HG03135 (cell line): ENCODE measurements around the gene HPS1.

ENCODE experiments used
- ATAC-seq: cut with Tn5 transposase; IDR thresholded peaks from one replicate; pipeline ENCODE4 v1.9.1; 2021; ENCODE audit warnings: mild to moderate bottlenecking, moderate library complexity; ENCODE audit not compliant: unreplicated experiment

The HPS1 gene

DNA sequence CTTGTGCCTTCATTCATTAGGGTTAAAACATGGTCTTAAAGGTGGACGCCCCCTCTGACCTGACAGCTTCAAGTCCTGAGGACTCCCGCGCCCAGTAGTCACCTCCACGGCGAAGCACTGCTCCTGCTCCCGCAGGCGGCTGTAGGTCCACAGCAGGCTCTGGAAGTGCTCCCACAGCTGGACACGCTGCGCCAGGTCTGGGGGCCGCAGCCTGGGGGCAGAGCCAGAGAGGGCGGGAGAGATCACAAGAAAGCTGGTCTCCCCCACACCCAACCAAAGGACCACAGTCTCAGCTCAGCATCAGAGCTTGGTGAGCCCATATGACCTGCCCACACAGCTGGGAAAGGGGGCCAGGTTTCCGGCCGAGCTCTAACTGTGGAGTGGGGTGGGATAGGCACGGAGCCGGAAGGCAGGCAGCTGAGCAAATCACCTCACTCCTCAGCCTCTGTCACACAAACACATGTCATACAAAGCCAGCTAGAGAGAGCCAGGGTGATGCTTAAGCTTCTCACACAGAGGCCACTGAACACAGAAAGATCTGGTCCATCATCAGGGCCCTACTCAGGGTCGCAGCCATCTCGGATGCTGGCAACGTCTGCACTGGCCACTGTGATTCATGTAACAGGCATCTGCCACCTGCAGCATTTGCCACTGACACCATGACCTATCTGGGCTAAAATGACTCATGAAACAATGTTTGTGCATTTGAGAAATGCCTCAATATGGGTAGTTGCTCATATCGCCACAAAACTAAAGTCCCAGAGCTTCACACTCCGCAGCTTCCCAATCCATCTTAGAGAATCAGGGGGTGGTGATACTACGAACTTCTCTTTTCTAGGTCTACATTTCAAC, 12.6 kb downstream of the HPS1 start:
- ATAC-seq: no peak

DNA sequence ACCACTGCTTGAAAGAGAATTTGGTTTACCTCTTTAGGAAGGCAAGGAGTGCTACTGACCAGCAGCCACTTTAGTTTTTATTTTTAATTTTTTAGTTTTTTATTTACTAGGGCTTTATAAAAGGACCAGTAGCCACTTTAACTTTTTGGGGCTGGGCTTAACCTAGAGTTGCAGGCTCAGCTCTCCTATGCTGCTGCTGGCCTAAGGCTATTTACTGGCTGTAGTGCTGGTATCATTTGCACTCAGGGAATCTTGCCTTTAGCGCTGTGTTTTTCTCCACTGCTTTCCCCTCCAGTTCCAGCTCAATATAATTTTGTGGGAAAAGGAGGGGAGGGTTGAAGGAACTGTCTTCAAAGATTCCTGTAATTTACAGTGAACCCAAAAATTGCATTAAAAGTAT, 13.4 kb downstream of the HPS1 start:
- ATAC-seq: no peak

DNA sequence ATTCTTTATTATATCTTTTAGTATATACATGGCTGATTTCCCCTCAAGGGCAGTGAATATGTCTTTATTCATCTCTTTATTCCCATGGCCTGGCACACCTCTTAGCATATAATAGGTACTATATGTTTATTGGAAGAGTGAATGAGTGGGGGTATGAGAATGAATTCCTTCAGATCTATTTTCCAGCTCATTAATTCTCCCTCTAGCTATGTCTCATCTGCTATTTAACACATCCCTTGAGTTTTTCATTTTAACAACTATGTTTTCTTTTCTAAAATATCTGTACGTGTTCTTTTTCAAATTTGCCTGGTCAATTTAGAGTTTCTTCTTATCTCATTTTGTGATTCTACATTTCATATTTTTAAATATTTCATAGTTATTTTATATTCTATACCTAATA, 14.4 kb downstream of the HPS1 start:
- ATAC-seq: no peak

DNA sequence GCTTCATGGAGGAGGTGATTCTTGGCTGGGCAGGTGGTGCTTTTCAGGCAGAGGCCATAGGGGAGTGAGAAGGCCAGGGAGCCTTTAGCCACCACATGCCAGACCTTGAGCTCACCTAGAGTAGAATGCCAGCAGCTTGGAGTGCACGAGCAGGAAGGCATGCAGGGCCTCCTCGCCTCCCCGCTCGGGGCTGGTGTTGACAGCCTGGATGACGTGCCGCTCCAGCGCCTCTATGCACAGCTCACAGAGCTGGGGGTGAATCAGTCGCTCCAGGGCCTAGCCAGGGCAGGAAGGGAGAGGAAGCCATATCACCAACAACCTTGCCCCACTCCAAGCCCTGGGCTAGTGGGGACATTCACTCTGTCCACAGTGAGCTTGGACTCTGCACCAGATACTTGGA, 15.7 kb downstream of the HPS1 start:
- ATAC-seq: no peak

DNA sequence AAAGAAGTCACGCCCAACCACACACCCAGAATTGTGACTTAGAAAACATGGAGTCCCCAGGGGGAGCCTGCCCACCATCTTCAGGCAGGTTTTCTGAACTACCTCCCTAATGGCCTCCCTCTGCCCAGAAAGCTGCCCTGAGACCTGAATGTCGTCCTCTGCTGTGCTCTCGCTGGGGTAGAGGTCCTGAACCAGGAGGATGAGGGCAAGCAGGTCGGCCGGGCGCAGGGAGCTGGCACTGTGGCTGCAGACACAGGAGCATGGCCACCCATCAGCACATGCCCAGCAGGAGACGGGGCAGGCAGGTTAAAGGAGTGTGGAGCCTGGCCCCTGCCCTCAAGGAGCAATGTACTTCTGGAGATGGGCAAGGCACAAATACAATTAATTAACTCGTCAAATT, 16.3 kb downstream of the HPS1 start:
- no peak for ATAC-seq

DNA sequence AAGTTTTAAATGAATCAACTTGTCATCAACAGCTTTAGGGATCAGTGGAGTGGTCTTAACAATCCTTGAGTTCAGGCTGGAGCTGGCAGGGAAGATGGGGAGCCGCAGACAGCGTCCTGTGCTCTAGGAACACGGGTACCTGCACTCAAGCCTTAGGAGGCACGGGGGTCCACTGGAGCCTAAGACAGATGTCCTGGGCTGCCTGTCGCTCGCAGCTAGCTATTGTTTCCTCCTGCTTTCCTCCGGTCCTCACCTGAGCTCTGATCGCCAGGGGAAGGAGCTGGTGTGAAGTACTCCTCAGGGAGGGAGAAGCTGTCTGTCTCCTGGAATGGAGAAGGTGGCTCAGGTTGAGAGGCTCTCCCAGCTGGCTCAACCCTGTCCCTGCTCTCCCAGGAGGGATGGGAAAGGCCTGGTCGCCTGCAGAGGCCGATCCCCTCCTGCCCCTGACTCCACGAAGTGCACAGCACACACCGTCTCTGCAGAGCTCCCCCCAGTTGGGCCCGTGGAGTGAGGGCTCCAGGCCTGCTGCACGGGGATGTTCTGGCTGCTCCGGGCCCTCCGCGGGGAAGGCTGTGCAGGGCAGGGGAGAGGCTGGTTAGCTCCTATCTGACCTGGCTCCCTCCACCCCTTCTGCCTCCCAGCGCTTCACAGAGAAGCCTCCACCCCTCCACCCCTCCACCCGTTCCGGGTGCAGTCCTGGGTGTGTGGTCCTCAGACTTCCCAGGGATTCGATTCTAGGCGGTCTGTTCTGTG, 17.2 kb downstream of the HPS1 start:
- no peak for ATAC-seq

DNA sequence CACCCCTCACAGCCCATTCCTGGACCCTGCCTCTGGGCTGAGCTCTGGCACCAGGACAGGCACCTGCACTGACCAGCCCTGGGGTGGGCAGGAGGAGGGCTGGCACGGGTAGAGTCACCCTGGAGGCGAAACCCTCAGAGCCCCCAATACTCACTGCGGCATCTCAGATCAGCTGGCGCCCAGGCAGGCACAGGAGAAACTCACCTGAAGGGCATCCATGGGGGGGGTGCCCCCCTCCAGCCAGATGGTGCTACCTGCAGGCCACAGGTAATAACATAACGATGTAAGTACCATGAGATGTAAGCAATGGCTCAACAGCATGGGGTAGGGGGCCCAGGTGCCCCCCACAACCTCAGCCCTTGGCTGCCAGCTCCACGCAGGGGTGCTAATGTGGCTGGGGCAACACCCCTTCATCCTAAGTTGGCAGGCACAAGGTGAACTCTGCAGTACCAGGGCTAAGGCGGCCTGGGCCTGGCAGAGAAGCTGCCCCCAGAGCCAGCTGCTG, 19.7 kb downstream of the HPS1 start:
- ATAC-seq: no peak

DNA sequence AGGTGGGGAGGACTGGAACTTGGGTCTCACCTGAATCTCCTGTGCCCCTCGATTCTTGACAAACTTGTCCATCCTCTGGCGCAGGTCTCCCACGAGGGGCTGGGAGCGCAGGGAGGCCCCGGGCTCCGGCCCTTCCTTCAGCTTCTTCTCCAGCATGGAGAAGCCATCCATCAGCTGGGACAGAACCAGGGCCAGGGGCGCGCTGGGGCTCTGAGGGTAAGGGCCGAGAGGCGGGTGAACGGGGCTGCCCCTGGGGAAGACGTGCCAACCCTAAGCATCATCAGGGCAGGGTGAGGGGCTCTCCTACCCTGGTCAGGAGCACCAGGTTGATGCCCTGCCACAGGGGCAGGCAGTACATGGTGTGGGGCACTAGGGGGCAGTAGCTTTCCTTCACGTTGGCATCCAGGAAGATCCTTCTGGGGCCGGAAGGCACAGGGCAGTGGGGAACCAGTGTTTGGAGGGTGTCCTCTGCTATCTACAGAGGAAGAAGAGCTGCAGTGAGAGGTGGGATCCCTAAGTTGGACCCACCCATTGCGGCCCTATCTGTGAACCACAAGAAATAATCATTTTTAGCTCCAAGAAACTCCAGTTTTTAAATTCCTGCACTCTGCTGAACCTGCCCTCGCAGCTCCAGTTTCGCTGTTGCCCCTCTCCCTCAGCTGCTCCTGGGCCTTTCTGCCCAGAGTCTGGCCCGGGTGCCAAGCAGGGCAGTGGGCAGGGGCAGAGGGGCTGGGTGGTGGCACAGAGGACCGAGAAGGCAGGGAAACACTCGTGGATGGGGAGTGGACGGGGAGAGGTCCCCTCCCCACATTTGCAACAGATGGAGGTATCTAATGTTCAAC, 21.0 kb downstream of the HPS1 start:
- no peak for ATAC-seq

DNA sequence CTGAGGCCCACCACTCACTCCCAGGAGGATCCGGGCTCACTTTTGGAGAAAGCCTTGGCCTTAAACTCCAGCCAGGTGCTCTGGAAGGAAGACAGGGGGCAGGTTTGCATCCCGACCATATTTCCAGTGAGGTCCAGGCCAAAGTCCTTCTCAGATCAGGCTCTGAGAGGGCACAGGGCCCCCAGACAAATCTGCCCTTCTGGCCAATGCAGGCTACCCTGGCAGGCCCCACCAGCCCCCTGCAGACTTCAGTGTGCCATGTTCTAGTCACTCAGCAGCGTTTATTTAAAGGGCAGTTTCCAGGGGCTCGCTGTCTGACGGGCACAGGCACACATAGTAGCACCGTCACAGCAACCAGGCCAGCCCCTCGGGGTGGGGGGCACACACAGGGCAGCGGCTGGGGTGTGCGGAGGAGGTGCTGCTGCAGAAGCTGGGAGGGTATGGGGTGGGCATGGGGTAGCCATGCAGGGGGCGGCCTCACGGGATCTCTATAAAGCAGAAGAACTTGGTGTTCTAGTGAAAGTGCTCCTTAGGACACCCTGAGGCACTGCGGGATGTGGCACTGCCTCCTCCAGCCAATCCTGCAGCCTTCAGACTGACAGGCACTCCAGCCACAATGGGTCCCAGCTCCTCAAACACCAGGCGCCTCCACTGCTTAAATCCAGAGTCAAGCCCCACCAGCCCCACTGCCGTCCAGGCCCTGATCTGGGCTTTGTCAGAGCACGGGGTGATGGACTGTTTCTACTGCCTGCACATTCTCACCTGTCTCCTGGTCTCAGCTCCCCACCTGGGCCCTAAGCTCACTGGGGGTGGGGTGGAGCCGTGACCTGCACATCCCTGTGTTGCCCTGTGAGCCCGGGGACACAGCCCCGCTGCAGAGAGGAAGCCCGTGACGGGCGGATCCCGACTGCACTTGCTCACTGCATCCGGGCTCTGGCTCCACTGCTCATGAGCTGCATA, 22.2 kb downstream of the HPS1 start:
- ATAC-seq: no peak

DNA sequence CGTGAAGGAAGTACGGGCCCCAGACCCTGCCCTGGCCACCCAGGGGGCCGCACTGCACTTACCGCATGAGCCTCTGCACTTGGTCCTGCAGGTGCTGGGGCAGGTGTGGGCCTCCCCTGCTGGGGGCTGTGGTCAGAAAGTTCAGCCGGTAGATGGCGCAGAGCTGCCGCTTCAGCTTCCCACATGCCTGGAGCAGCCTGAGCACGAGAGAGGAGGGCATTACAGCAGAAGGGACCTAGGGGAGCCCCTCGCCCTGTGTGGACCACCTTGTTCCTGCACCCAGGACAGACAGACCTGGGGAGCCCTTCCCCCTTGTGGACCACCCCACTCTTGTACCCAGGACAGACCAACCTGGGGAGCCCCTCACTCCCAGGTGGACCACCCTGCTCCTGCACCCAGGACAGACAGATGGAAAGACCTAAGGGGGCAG, 23.0 kb downstream of the HPS1 start:
- no peak for ATAC-seq

DNA sequence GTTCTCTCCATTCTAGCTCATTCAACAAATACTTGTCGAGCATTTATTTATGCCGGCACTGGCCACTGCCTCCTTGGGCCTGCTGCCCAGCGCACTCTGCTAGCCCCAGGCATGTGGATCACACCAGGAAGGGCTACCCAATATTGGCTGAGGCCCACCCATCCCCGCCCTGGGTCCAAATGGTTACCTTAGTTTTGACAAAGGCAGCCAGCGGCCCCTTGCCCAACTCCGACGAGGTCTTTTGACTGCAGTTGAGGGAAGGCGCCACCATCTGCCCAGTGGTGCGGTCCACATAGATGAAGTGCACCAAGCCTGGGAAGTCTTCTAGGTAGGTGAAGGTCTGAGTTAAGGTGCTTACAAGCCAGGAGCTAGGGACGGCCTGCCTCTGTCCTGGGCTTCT, 24.6 kb downstream of the HPS1 start:
- ATAC-seq: no peak

DNA sequence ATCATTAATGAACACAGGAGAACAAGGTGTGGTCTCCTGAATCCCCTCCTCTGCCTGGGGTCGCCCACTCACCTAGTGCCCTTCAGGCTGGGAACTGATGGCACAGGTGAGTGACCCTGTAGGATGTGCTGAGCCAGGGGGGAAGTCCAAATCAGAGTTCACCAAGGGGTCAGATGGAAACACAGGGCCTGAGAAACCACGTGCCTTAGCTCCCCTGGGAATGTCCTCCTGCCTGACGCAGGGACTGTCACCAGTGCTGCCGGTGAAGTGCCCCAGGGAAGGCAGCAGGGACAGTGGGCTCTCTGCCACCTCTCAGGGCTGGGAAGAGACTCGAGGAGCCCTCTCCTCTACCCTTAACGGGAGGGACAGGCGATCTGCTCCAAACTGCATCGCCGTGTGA, 25.9 kb downstream of the HPS1 start:
- no peak for ATAC-seq

DNA sequence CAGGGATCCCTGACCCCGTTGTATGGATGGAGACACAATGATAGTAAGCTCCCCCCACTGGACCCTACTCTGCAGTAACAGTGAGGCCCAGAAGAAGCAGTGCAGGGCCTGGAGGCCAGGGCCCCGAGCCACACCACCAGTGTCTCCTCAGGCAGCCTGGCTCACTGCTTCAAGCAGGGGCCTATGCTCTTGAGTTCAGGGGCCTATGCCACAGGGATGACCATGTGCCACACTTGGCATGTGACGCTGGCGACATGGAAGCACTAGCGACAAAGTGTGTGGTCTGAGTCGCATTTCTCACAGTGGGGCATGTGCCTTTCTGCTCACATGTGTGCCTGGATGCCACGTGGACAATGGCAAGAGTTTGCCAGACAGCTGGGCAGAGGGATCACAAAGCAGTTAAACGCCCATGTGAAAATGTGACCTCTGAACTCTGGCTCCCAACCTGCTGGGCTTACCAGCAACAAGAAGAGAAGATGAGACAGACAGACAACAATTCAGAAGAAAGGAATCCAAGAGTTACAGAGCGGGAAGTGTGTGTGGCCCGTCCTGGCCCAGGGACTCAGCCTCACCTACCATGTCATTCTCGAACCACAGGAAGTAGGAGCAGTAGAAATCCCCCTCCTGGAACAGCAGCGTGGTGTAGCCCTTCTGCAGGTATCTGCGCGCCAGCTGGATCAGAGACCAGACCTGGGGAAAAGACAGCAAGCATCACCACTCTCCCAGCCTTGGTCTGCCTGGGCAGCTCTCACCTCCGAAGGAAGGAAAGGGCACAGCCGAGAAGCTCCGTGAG, 27.1 kb downstream of the HPS1 start:
- ATAC-seq: no peak

DNA sequence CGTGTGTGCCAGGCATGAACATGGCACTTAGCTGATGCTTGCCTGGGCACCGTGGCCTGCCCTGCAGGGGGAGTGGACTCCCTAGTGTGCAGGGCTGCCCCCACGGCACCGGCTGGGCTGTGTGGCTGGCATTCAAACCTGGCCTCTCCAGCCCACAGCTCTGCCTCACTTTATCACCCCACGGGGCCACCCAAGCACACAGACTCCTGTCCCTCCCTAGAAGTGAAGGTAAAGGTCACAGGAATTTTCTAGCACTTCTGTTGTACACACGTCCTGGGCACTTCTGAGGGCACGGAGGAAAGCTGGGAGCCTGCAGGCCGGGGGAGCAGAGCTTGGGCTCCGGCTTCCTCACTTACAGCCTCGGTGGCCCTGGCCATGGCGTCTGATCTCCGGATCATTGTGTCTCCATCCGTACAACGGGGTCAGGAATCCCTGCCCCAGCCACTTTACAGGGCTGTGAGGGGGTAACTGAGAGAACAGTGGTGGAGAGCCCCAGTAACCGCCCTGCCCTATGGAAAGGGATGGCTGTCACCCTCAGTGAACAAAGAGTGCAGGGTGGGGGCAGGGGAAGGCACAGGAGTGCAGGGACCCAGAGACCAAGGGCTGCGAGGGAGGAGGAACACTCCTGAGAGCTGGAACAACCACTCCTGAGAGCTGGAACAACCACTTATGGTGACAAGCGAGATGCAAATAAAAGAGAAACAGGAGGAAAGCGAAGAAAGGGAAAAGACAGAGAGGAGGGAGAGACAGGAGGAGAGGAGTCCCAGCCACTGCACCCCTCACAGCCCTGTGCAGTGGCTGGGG, 27.9 kb downstream of the HPS1 start:
- ATAC-seq: no peak

DNA sequence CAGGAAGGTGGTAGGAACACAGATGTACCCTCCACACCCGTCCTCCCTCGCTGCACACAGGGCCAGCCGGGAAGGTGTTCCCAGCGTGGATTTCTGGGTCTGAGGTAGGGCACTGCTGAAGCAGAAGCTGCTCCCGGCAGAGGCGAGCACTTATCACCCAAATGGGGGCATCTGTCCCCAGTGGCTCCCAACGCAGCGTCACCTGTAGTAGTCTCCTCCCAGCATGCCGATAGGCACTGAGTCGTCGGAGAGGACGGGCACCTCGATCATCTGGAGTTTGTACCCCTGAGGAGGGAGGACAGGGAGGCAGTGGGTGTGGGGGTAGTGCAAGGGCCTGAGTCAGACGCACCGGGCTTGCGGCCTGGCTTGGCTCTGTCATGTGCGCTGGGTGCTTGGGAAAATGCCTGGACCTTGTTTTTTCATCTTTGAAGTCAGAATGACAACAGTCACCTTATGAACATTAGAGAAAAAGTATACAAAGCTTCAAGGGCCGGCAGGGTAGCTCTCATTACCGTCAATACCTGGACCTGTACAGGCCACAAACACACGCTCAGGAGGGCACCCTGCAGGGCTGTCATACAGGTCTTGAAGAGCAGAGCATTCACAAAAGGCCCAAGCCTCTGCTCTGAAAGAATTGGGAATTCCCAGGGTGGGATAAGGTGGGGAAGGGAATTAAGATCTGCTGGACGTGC, 28.6 kb downstream of the HPS1 start:
- no peak for ATAC-seq

DNA sequence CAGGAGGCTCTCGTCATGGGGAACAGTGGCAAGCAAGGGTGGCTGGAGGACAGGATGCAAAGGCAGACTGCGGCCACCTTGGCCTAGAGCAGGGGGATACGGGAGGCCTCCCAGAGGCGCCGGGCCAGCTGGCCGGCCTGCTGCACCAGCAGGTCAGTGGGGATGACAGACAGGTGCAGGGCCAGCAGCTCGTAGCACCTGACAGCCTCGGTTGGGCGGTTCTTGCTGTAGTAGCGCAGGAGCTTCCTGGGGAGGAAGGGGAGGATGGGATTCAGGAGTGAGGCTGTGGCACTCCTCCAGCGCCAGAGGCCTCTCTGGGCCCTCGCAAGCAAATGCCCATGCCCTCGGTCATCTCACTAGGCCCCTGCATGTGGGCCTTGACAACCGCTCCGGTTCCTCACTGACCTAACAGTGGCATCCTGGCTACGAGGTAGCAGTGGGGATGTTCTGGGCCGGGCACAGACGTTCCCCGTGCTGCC, 29.2 kb downstream of the HPS1 start:
- no peak for ATAC-seq

DNA sequence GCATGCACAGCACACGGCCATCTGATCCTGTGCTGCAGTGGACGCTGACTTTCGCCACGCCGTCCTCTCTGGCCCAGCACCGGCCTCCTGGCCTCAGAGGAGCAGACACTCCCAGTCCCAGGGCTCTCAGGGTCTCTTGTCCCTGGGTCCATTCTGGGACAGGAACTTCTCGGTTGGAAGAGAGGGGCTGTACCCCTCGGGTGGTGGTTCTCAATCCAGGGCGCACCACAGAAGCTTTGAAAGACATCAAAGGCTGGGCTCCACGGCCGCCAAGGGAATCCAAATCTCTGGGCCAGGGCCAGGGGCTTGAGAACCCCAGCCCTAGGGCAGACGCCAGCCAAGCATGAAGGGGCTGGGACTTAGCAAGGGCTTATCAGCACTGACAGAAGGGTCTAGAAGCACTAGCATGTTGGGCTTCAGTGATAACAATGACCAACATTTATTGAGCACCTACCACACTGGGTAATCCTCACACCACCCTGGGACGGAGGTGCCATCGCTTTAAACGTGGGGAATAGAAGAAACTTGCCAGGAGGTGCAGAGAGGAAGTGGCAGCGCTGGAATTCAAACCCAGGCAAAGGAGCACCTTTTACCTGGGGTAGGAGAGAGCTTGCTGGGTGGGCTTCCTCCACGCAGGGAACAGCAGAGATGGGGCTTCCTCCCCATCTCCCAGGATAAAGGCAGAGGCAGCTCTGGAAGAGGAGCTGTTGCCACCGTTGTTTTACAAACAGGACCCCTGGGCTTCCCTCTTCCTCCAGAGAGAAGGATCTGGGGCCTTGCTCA, 29.9 kb downstream of the HPS1 start:
- ATAC-seq: no peak
